Measurements from ENCODE around the gene MISP. TPM values are rescaled to one million over a fixed set of nuclear protein-coding genes. Genes with fewer than 3 reads are reported as not detected.
A peak's percentile ranks its signal among the peaks of the same experiment; 100 is the strongest.

The MISP gene
- total and polyA plus RNA-seq, 9 of the 15 experiments (the other 6 are each of a cell fraction or from before 2014, with no cell fraction given) = 0.04 to 0.29 (median 0.05) TPM; not detected in 5

- 0 out of 4 replicates have a peak, but pooled peaks of 1 of the 2 experiments have one; percentile 23 for TF ChIP-seq ZMIZ1 (IDR thresholded peaks at IDR 0.05; ENCODE audit: low read depth in 2 of 2, low read length in 2 of 2)
- TF ChIP-seq ZNF785 (CRISPR knock-in tag; IDR thresholded peaks at IDR 0.05) = no peak
- peak; percentile 61; the same call in 1 of the 2 replicates for TF ChIP-seq ZNF583 (CRISPR knock-in tag; IDR thresholded peaks at IDR 0.05)
- TF ChIP-seq VEZF1 (CRISPR knock-in tag; IDR thresholded peaks at IDR 0.05) = peak; percentile 57
- TF ChIP-seq GATAD2B (IDR thresholded peaks at IDR 0.05; ENCODE audit: borderline replicate concordance) = peak; percentile 73
- TF ChIP-seq ZNF175 (CRISPR knock-in tag; IDR thresholded peaks at IDR 0.05; ENCODE audit: low read depth) = peak; percentile 75
- TF ChIP-seq ZNF395 (CRISPR knock-in tag; IDR thresholded peaks at IDR 0.05) = peak; percentile 80
- 0 out of 2 replicates have a peak, but pooled peaks have one; percentile 21 for TF ChIP-seq ZC3H4 (CRISPR knock-in tag; IDR thresholded peaks at IDR 0.05; ENCODE audit: borderline replicate concordance)
- TF ChIP-seq WHSC1 (IDR thresholded peaks at IDR 0.05; ENCODE audit: low read length) = no peak
- TF ChIP-seq CHCHD3 (CRISPR knock-in tag; IDR thresholded peaks at IDR 0.05) = no peak
- peak; percentile 50; the same call in 1 of the 2 replicates for TF ChIP-seq CTBP1 (IDR thresholded peaks at IDR 0.05; ENCODE audit: borderline replicate concordance)
- no peak for TF ChIP-seq TCF15 (CRISPR knock-in tag; IDR thresholded peaks at IDR 0.05)
- TF ChIP-seq TFAP4 (CRISPR knock-in tag; IDR thresholded peaks at IDR 0.05; ENCODE audit: borderline replicate concordance) = no peak
- TF ChIP-seq ZNF311 (CRISPR knock-in tag; IDR thresholded peaks at IDR 0.05) = no peak
- TF ChIP-seq TGIF2 (CRISPR knock-in tag; IDR thresholded peaks at IDR 0.05) = peak; percentile 61; the same call in 1 of the 2 replicates
- no peak for TF ChIP-seq NFIX (CRISPR knock-in tag; IDR thresholded peaks at IDR 0.05; ENCODE audit: low read depth)
- no peak for TF ChIP-seq CBX3 (IDR thresholded peaks at IDR 0.05; ENCODE audit: borderline replicate concordance in 1 of 2, low read length in 2 of 2)
- peak; percentile 59; the same call in 1 of the 2 replicates for TF ChIP-seq FOSL1 (tag; conservative IDR thresholded peaks at IDR 0.05)
- peak; percentile 73; the same call in 1 of the 2 replicates for TF ChIP-seq GABPA (tag; conservative IDR thresholded peaks at IDR 0.05; ENCODE audit: low read depth)
Observed at GRCh38 chr19:797528-798414, 46.9 kb downstream of the MISP start (continued).
